Keratinocyte (primary cell): ENCODE results near the gene KCNN4. TPM values are rescaled to one million over a fixed set of nuclear protein-coding genes. Genes with fewer than 3 reads are reported as not detected.
A peak's percentile ranks its signal among the peaks of the same experiment; 100 is the strongest.

ENCODE experiments used
- DNase-seq: peaks from one replicate; pipeline ENCODE4 v3.0.0-alpha.2; 2011; ENCODE audit warnings: low read depth, missing footprints, low spot score
- FAIRE-seq: peaks from 2 replicates; lab custom pipeline; 2011; peaks lifted over from hg19 to GRCh38; lab: Jason Lieb, UNC
- H2AFZ ChIP-seq: 2 replicates; pipeline ENCODE4 v1.6.0; 2012; ENCODE audit warnings: low read length, control low read depth, inconsistent platforms; ENCODE audit not compliant: control insufficient read depth
- H3K27ac ChIP-seq: 2 replicates; pipeline ENCODE4 v1.5.1; 2011; ENCODE audit warnings: low read length; ENCODE audit not compliant: control insufficient read depth, insufficient read depth
- H3K27me3 ChIP-seq: 3 replicates; pipeline ENCODE4 v1.6.0; 2011; ENCODE audit warnings: low read length; ENCODE audit not compliant: control insufficient read depth, insufficient read depth; ENCODE audit errors: extremely low read depth
- H3K36me3 ChIP-seq, 2 experiments: 2 replicates in 1 of 2; 3 replicates in 1 of 2; pipeline ENCODE4 v1.5.1; 2011; ENCODE audit warnings: low read length in 2 of 2, mild to moderate bottlenecking in 1 of 2; ENCODE audit not compliant: control insufficient read depth in 2 of 2, insufficient read depth in 2 of 2; ENCODE audit errors: extremely low read depth in 1 of 2
- H3K4me1 ChIP-seq: 3 replicates; pipeline ENCODE4 v1.5.1; 2011; ENCODE audit warnings: low read length; ENCODE audit not compliant: control insufficient read depth, insufficient read depth; ENCODE audit errors: extremely low read depth
- H3K4me2 ChIP-seq: 3 replicates; pipeline ENCODE4 v1.6.0; 2011; ENCODE audit warnings: low read depth, low read length; ENCODE audit not compliant: control insufficient read depth, insufficient read depth; ENCODE audit errors: extremely low read depth
- H3K4me3 ChIP-seq, 3 experiments: fragments of 200-600 bp in 1 of 3; sonication (generic) in 1 of 3; 2 replicates in 2 of 3; 3 replicates in 1 of 3; pipeline ENCODE4 v1.5.1; 2011 to 2016; ENCODE audit warnings: low read length in 3 of 3, mild to moderate bottlenecking in 3 of 3, control low read depth in 2 of 3, inconsistent platforms in 1 of 3, low read depth in 1 of 3, mixed read lengths in 1 of 3, mixed run types in 1 of 3, moderate library complexity in 1 of 3; ENCODE audit not compliant: control insufficient read depth in 2 of 3, insufficient read depth in 2 of 3; ENCODE audit errors: extremely low read depth in 1 of 3
- H3K79me2 ChIP-seq: 2 replicates; pipeline ENCODE4 v1.6.0; 2012; ENCODE audit warnings: low read length; ENCODE audit not compliant: control insufficient read depth, insufficient read depth
- H3K9ac ChIP-seq: 3 replicates; pipeline ENCODE4 v1.6.0; 2011; ENCODE audit warnings: low read length; ENCODE audit not compliant: control insufficient read depth, insufficient read depth; ENCODE audit errors: extremely low read depth
- H3K9me1 ChIP-seq: 3 replicates; pipeline ENCODE4 v1.6.0; 2011; ENCODE audit warnings: low read length; ENCODE audit not compliant: control insufficient read depth, insufficient read depth; ENCODE audit errors: extremely low read depth
- H3K9me3 ChIP-seq: 2 replicates; pipeline ENCODE4 v1.5.1; 2012; ENCODE audit warnings: low read depth, low read length; ENCODE audit not compliant: control insufficient read depth
- H4K20me1 ChIP-seq: 3 replicates; pipeline ENCODE4 v1.6.0; 2011; ENCODE audit warnings: low read length; ENCODE audit not compliant: control insufficient read depth, insufficient read depth; ENCODE audit errors: extremely low read depth
- EZH2 ChIP-seq: IDR thresholded peaks from one replicate; pipeline ENCODE4 v1.6.1; 2012; ENCODE audit warnings: inconsistent platforms, mild to moderate bottlenecking, low read length, moderate library complexity
- dilution Hi-C: fragments of 300-500 bp; cut with MboI; formaldehyde crosslinking; loops from one replicate; pipeline ENCODE4 v1.7.0; 2020; ENCODE audit warnings: low sequenced_read_pairs; ENCODE audit not compliant: extremely low pct_ligation_motif_present
- polyA plus RNA-seq, 5 experiments: library from polyadenylated mRNA; depleted of rRNA in 3 of 5; stranded (reverse) in 3 of 5; stranded (forward) in 1 of 5; unstranded in 1 of 5; fragments of >200 nt; gene quantifications; 1 replicate in 1 of 5; 2 replicates in 3 of 5; 3 replicates in 1 of 5; pipeline versions ENCODE4 v1.2.1 to v1.2.3, GENCODE V29; 2011 to 2012; ENCODE audit warnings: missing spikeins in 2 of 5, low read depth in 1 of 5, low replicate concordance in 1 of 5
- TF ChIP-seq, protein P1 (sequence below), 3 experiments: IDR thresholded peaks in 1 of 3; conservative IDR thresholded peaks in 1 of 3; optimal IDR thresholded peaks in 1 of 3; 2 replicates in 2 of 3; 3 replicates in 1 of 3; pipeline versions ENCODE3 to v1.5.1; 2011; ENCODE audit warnings: low read length in 3 of 3, mild to moderate bottlenecking in 3 of 3, moderate library complexity in 2 of 3, control low read depth in 1 of 3, inconsistent platforms in 1 of 3; ENCODE audit not compliant: insufficient read depth in 2 of 3; ENCODE audit errors: extremely low read depth in 1 of 3

Gene KCNN4
- polyA plus RNA-seq, 1 donor (not counting 4 experiments of a cell fraction or from before 2014, with no cell fraction given), result 9.8 TPM

DNA sequence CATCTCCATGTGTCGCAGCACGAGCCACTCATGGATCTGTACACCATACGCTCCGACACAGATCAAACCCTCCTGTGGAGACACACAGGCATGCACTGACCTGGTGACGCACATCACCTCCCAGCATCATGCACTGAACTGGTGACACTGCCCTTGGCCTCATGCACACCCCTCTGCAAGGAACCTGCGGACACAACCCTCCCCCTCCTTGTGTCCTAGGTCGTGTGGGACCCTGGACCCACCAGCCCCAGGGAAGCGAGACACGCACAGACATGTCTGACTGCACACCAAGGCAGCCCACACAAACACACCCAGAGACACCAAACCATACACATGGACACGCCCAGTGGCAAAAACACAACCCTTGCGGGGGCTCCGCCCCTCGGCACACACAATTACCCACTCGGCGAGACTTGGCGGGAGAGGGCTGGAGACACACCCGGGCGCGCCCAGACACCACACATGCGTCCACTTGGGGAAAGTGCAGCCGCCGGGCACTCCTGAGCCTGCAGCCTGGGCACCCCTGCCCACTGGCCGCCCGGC is 2.0 kb upstream of the KCNN4 start:
- no peaks in the 10 kb centered on the region for H3K27me3 ChIP-seq
- peak overlapping the region; percentile 29 for H3K27ac ChIP-seq
- dilution Hi-C loops, result no loop called here
- FAIRE-seq (peak; percentile 41), DNase-seq (peak; percentile 71)
- no peaks in the 10 kb centered on the region for H4K20me1 ChIP-seq
- no peaks in the 10 kb centered on the region for H3K36me3 ChIP-seq
- peak overlapping the region; percentile 59 for H3K4me2 ChIP-seq
- no peaks in the 10 kb centered on the region for H3K9me1 ChIP-seq
- H3K79me2 ChIP-seq, result peaks cover 3% of the 10 kb centered on the region
- TF ChIP-seq, protein P1, sequence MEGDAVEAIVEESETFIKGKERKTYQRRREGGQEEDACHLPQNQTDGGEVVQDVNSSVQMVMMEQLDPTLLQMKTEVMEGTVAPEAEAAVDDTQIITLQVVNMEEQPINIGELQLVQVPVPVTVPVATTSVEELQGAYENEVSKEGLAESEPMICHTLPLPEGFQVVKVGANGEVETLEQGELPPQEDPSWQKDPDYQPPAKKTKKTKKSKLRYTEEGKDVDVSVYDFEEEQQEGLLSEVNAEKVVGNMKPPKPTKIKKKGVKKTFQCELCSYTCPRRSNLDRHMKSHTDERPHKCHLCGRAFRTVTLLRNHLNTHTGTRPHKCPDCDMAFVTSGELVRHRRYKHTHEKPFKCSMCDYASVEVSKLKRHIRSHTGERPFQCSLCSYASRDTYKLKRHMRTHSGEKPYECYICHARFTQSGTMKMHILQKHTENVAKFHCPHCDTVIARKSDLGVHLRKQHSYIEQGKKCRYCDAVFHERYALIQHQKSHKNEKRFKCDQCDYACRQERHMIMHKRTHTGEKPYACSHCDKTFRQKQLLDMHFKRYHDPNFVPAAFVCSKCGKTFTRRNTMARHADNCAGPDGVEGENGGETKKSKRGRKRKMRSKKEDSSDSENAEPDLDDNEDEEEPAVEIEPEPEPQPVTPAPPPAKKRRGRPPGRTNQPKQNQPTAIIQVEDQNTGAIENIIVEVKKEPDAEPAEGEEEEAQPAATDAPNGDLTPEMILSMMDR (optimal IDR thresholded peaks at IDR 0.05 in 1 of 3, IDR thresholded peaks at IDR 0.05 in 1 of 3, conservative IDR thresholded peaks at IDR 0.05 in 1 of 3; ENCODE audit: extremely low read depth in 1 of 3, insufficient read depth in 2 of 3, low read length in 3 of 3), result no peak
- no peak for TF ChIP-seq EZH2
- peak overlapping the region; percentile 14 for H2AFZ ChIP-seq
- H3K4me3 ChIP-seq, result peak overlapping the region in 1 of 3 experiments; percentile 23
- H3K4me1 ChIP-seq, result peaks cover 60% of the 10 kb centered on the region
- peak overlapping the region; percentile 54 for H3K9ac ChIP-seq
- no peaks in the 10 kb centered on the region for H3K9me3 ChIP-seq

DNA sequence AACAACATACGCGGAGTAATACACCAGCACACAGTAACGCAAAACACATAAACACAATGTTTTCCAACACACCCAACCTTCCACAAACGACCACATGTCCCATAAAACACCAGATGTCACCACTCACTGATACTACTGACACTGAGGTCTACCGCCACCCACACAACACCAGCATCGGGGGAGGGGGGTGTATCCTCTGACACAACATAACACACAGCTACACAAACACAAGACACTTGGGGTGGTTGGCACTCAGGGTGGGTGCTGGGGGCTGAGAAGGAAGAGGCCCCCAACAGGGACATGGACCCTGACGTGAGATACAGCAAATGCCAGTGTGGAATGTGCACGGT is 1.5 kb upstream of the KCNN4 start:
- no peaks in the 10 kb centered on the region for H4K20me1 ChIP-seq
- H2AFZ ChIP-seq, result no peak overlapping the region
- FAIRE-seq (no peak), DNase-seq (no peak)
- H3K9me3 ChIP-seq, result no peaks in the 10 kb centered on the region
- H3K9me1 ChIP-seq, result no peaks in the 10 kb centered on the region
- H3K4me1 ChIP-seq, result peaks cover 63% of the 10 kb centered on the region
- no peak for TF ChIP-seq EZH2
- TF ChIP-seq, protein P1 (optimal IDR thresholded peaks at IDR 0.05 in 1 of 3, IDR thresholded peaks at IDR 0.05 in 1 of 3, conservative IDR thresholded peaks at IDR 0.05 in 1 of 3; ENCODE audit: extremely low read depth in 1 of 3, insufficient read depth in 2 of 3, low read length in 3 of 3), result no peak
- peak overlapping the region; percentile 59 for H3K4me2 ChIP-seq
- no peaks in the 10 kb centered on the region for H3K27me3 ChIP-seq
- dilution Hi-C loops, result no loop called here
- peaks cover 3% of the 10 kb centered on the region for H3K79me2 ChIP-seq
- H3K9ac ChIP-seq, result peak overlapping the region; percentile 25
- peak overlapping the region; percentile 29 for H3K27ac ChIP-seq
- H3K36me3 ChIP-seq, result no peaks in the 10 kb centered on the region
- H3K4me3 ChIP-seq, result peak overlapping the region in 1 of 3 experiments; percentile 8
